Activated T-cell treated with anti-CD3 and anti-CD28 coated beads, Interleukin-2, amount 50 U/mL, for 24 hours (primary cell): Measurements from ENCODE around the gene MAP4K3.
A peak's percentile ranks its signal among the peaks of the same experiment; 100 is the strongest.

Experiments used
- DNase-seq: peaks from one replicate; pipeline ENCODE4 v3.0.0-alpha.2; 2020
- H3K27ac Mint-ChIP-seq: 2 replicates; pipeline ENCODE4 v1.8.0; 2020; ENCODE audit warnings: mild to moderate bottlenecking, mixed read lengths
- H3K27me3 Mint-ChIP-seq: 2 replicates; pipeline ENCODE4 v1.8.0; 2020; ENCODE audit warnings: mixed read lengths
- H3K36me3 Mint-ChIP-seq: 2 replicates; pipeline ENCODE4 v1.8.0; 2020; ENCODE audit warnings: low read depth, mixed read lengths
- H3K4me1 Mint-ChIP-seq: 2 replicates; pipeline ENCODE4 v1.8.0; 2020; ENCODE audit warnings: low read depth, mixed read lengths
- H3K4me3 Mint-ChIP-seq: 2 replicates; pipeline ENCODE4 v1.8.0; 2020; ENCODE audit warnings: mild to moderate bottlenecking, moderate library complexity, mixed read lengths
- H3K9me3 Mint-ChIP-seq: 2 replicates; pipeline ENCODE4 v1.8.0; 2020; ENCODE audit warnings: mixed read lengths

Gene MAP4K3

GRCh38 chr2:39221459-39221858 lies 215.6 kb downstream of the MAP4K3 start:
- Mint-ChIP-seq H3K4me3 (no peak overlapping the region), H3K27ac (no peak overlapping the region), H3K4me1 (peaks cover 48% of the 10 kb centered on the region), H3K9me3 (no peaks in the 10 kb centered on the region), H3K36me3 (peaks cover 1% of the 10 kb centered on the region), H3K27me3 (no peaks in the 10 kb centered on the region)
- no peak for DNase-seq

- H3K27ac Mint-ChIP-seq: no peak overlapping the region
- no peak overlapping the region for H3K4me3 Mint-ChIP-seq
- peaks cover 1% of the 10 kb centered on the region for H3K36me3 Mint-ChIP-seq
- no peak for DNase-seq
- peaks cover 51% of the 10 kb centered on the region for H3K4me1 Mint-ChIP-seq
- H3K27me3 Mint-ChIP-seq: no peaks in the 10 kb centered on the region
- H3K9me3 Mint-ChIP-seq: no peaks in the 10 kb centered on the region
Observed at GRCh38 chr2:39220136-39220535, 216.9 kb downstream of the MAP4K3 start.

- DNase-seq: no peak
- Mint-ChIP-seq H3K4me3 (peak overlapping the region; percentile 13), H3K9me3 (no peaks in the 10 kb centered on the region), H3K36me3 (peaks cover 1% of the 10 kb centered on the region), H3K27me3 (no peaks in the 10 kb centered on the region), H3K27ac (peak overlapping the region; percentile 91), H3K4me1 (peaks cover 56% of the 10 kb centered on the region)
Observed at GRCh38 chr2:39218391-39218790, 218.7 kb downstream of the MAP4K3 start.

GRCh38 chr2:39217192-39217550 lies 219.9 kb downstream of the MAP4K3 start:
- Mint-ChIP-seq H3K27ac (peak overlapping the region; percentile 91), H3K36me3 (peaks cover 1% of the 10 kb centered on the region), H3K27me3 (no peaks in the 10 kb centered on the region), H3K9me3 (no peaks in the 10 kb centered on the region), H3K4me1 (peaks cover 63% of the 10 kb centered on the region), H3K4me3 (peak overlapping the region; percentile 40)
- no peak for DNase-seq

- Mint-ChIP-seq H3K27ac (peak overlapping the region; percentile 91), H3K27me3 (no peaks in the 10 kb centered on the region), H3K36me3 (peaks cover 1% of the 10 kb centered on the region), H3K4me1 (peaks cover 67% of the 10 kb centered on the region), H3K9me3 (no peaks in the 10 kb centered on the region), H3K4me3 (peak overlapping the region; percentile 40)
- peak; percentile 62 for DNase-seq
Observed at GRCh38 chr2:39216346-39217191, 220.5 kb downstream of the MAP4K3 start.

- H3K9me3 Mint-ChIP-seq: no peaks in the 10 kb centered on the region
- H3K36me3 Mint-ChIP-seq: peaks cover 1% of the 10 kb centered on the region
- H3K27me3 Mint-ChIP-seq: no peaks in the 10 kb centered on the region
- peak overlapping the region; percentile 91 for H3K27ac Mint-ChIP-seq
- DNase-seq: no peak
- no peak overlapping the region for H3K4me3 Mint-ChIP-seq
- H3K4me1 Mint-ChIP-seq: peaks cover 76% of the 10 kb centered on the region
Observed at GRCh38 chr2:39215545-39215944, 221.5 kb downstream of the MAP4K3 start.

GRCh38 chr2:39213015-39213414 lies 224.1 kb downstream of the MAP4K3 start:
- Mint-ChIP-seq H3K36me3 (peaks cover 1% of the 10 kb centered on the region), H3K4me1 (peaks cover 58% of the 10 kb centered on the region), H3K4me3 (no peak overlapping the region), H3K9me3 (no peaks in the 10 kb centered on the region), H3K27ac (no peak overlapping the region), H3K27me3 (no peaks in the 10 kb centered on the region)
- DNase-seq: no peak

GRCh38 chr2:39210846-39211245 lies 226.2 kb downstream of the MAP4K3 start:
- no peak for DNase-seq
- Mint-ChIP-seq H3K4me3 (no peak overlapping the region), H3K36me3 (no peaks in the 10 kb centered on the region), H3K27ac (no peak overlapping the region), H3K9me3 (no peaks in the 10 kb centered on the region), H3K27me3 (no peaks in the 10 kb centered on the region), H3K4me1 (peaks cover 38% of the 10 kb centered on the region)

- Mint-ChIP-seq H3K4me1 (peaks cover 16% of the 10 kb centered on the region), H3K27ac (no peak overlapping the region), H3K4me3 (no peak overlapping the region), H3K9me3 (peaks cover 9% of the 10 kb centered on the region), H3K27me3 (no peaks in the 10 kb centered on the region), H3K36me3 (no peaks in the 10 kb centered on the region)
- DNase-seq: no peak
Observed at GRCh38 chr2:39203382-39203781, 233.7 kb downstream of the MAP4K3 start.

GRCh38 chr2:39202639-39203369 lies 234.3 kb downstream of the MAP4K3 start:
- H3K36me3 Mint-ChIP-seq: no peaks in the 10 kb centered on the region
- H3K27ac Mint-ChIP-seq: peak overlapping the region; percentile 20
- H3K9me3 Mint-ChIP-seq: peaks cover 9% of the 10 kb centered on the region
- no peak overlapping the region for H3K4me3 Mint-ChIP-seq
- no peak for DNase-seq
- H3K4me1 Mint-ChIP-seq: peaks cover 16% of the 10 kb centered on the region
- H3K27me3 Mint-ChIP-seq: no peaks in the 10 kb centered on the region
